D341Med (cell line): Measurements from ENCODE around the gene METTL8.
"Not testable (repeated sequence)": the region's sequence is repeated elsewhere in the genome, so short reads cannot be mapped to it uniquely, and the experiment has no call there.

ENCODE experiments used
- DNase-seq: peaks from one replicate; pipeline ENCODE4 v3.0.0; 2012; ENCODE audit warnings: low spot score

METTL8 gene

GRCh38 chr2:171430516-171431410 lies 3.0 kb downstream of the METTL8 start:
- DNase-seq: no peak

DNA sequence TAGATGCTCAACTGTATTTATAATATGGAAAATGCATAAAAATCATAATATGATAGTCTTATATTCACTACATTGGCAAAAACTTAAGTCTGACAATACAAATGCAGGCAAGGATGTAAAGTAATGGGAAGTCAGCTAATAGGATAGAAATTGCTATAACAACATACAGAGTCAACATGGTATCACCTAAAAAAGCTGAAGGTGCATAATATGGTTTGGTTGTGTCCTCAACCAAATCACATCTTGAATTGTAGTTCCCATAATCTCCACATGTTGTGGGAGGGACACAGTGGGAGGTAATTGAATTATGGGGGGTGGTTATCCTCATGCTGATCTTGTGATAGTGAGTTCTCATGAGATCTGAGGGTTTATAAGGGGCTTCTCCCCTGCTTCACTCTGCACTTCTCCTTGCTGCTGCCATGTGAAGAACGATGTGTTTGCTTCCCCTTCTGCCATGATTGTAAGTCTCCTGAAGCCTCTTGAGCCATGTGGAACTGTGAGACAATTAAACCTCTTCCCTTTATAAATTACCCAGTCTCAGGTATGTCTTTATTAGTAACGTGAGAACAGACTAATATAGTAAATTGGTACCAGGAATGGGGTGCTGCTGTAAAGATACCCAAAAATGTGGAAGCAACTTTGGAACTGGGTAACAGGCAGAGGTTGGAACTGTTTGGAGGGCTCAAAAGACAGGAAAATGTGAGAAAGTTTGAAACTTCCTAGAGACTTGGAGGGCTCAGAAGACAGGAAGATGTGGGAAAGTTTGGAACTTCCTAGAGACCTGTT lies 10.9 kb downstream of the METTL8 start:
- not testable (repeated sequence) for DNase-seq

DNA sequence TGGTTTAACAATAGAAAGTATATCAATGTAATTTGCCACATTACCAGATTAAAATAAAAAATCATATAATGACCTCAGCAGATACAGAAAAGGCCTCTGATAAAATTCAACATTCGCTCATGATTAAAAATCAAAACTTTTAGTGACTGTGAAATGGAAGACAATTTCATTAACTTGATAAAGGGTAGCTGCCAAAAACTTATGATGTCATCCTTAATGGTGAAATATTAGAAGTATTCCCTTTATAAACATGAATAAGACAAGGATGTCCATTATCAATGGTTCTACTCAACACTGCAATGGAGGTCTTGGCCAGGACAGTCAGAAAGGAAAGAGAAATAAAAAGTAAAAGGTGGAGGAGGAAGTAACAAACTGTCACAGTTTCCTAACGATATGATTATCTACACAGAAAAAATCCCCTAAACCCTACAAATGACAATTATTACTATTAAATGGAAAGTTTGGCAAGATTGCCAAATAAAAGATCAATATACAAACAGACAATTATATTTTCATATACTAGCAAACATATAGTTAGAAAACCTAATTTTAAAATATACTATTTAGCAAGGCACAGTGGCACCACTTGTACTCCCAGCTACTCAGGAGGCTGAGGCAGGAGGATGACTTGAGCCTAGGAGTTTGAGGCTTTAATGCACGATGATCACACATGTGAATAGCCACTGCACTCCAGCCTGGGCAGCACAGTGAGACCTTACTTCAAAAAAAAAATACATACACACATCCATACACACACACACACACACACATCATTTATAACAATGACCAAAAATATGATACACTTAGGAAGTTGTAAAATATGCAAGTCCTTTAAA lies 12.8 kb downstream of the METTL8 start:
- DNase-seq: no peak

DNA sequence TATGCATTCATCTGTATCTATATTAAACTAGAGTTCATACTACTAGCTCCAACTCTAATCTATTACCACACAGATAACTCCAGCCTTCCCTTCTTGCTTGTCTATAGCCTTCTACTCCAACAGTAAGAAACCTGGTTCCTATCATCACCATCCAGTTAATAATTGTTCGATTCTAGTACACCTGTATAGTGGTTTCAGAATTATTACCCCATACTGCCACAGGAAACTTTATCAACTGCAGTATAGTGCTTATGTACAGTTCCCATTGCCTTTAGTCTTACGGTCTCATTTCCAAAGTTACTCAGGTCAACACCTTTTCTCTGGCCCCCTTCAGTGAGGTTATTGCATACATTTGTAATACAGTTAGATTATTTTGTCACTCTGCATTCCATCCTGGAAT lies 14.5 kb downstream of the METTL8 start:
- no peak for DNase-seq

DNA sequence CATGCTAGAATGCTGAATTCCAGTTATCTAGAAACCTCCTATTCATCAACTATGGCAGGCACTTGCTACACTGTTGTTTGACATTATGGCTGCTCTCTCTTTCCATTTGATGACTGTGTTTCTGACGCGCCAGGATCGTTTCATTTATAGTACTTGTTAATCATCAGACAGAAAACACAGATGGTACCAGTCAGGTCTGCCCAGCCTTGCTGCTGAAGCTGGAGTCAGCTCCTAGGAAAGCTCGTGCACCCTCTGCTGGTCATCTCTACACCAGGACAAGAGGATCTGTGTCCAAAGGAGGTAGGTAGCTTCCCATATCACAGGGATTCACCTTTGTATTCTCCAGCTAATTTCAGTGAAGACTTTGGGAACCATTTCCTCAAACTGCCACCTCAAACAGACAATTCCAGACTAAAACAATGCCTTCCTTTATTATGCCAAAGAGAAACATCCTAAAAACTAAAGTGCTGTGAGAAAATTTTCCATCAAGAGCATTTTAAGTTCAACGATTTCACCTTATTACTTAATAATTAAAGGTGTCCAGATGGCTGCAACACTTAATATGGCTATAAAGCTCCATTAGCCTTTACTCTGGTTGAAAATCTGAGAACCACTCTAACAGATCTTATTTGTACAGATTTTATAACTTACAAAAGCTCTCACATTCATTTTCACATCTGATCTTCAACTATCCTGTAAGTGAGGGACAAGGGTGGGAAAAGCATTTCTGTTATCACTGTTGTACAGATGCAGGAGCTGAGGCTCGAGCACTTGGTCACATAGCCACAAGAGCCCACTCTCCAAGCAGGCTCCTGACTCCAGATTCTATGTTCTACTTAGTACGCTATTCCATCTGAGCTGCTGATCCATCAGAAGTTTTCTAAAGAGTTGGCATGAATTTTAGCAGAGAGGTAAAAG lies 17.5 kb downstream of the METTL8 start:
- DNase-seq: peak; percentile 78

GRCh38 chr2:171414645-171415044 lies 19.1 kb downstream of the METTL8 start:
- DNase-seq: not testable (repeated sequence)

GRCh38 chr2:171412571-171413175 lies 21.1 kb downstream of the METTL8 start:
- DNase-seq: no peak

GRCh38 chr2:171411791-171412483 lies 21.9 kb downstream of the METTL8 start:
- DNase-seq: no peak

GRCh38 chr2:171411214-171411613 lies 22.6 kb downstream of the METTL8 start:
- no peak for DNase-seq

DNA sequence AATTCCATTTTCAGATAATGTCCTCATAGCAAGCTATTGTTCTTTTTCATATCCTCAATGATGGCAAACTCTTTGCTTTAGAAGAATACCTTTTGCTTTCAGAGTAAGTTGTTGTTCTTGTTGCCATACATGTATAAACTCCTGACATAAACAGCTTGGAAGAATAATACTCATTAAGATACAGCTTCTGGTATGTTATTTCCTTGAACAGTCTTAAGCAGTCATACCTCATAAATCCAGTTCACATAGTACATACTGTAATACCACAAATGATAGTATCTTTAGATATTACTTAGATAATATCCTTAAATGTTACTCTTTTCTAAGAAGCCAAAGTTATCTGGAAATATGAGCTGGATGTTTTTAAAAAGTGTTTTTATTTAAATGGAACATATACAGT lies 23.2 kb downstream of the METTL8 start:
- DNase-seq: no peak

GRCh38 chr2:171410101-171410500 lies 23.7 kb downstream of the METTL8 start:
- DNase-seq: no peak

GRCh38 chr2:171409436-171409971 lies 24.3 kb downstream of the METTL8 start:
- peak; percentile 28 for DNase-seq

GRCh38 chr2:171407676-171408044 lies 26.1 kb downstream of the METTL8 start:
- DNase-seq: no peak

DNA sequence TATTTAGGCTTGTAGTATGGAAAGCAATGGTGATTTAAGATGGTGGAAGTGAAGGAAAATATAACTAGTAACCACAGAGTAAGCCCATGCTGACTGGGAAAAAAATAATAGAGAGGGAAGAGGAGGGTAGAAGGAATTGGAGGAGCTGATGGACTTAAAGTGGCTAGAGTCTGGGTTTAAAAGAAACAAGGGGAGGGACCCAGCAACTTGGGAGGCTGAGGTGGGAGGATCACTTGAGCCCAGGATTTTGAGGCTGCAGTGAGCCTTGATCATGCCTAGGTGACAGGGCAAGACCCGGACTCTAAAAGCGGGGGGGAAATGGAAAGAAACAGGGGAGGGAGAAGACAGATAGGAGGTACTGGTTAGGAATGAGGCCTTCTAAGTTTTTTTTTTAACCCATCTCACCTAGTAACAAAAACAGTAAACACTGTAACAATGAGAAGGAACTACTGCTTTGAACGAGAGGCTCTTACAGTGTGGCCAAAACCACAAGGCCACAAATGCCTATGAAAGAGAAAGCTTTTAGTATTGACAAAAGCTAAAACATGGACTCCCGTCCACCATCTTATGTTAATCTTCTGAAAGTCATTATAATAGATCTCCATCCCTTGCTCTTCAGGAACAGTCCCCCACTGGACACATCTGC lies 26.6 kb downstream of the METTL8 start:
- DNase-seq: no peak

- no peak for DNase-seq
Observed at GRCh38 chr2:171406044-171406443, 27.7 kb downstream of the METTL8 start.

GRCh38 chr2:171405546-171405945 lies 28.2 kb downstream of the METTL8 start:
- no peak for DNase-seq

GRCh38 chr2:171404719-171405118 lies 29.1 kb downstream of the METTL8 start:
- no peak for DNase-seq

- DNase-seq: no peak
Observed at GRCh38 chr2:171404261-171404660, 29.5 kb downstream of the METTL8 start.

DNA sequence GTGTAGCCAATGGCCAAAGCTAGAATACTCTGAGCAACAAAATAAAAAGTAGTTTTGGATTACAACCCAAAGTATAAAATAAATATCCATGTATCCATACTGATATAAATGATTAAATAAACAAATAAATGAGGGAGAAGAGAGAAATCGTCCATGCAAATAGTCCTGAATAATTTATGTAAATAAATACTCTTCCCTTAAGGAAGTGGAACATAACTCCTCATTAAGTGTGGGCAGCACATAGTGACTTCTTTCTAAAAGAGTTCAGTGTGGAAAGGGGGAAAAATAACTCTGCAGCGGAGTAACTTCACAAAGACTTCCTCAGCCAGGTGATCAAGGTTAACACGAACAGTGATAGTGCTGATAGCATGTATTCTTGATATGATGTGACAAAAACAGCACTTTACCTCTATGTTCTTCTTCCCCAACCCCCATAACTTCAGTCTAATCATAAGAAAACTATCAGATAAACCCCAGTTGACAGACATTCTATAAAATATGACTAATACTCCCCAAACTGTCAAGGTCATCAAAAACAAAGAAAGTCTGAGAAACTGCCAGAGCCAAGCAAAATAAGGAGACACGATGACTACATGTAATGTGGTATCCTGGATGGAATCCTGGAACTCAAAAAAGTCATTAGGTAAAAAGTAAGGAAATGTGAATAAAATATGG lies 30.7 kb downstream of the METTL8 start:
- DNase-seq: no peak
